Parathyroid adenoma (tissue), 2 donors: ENCODE results near the gene LILRA2.
"Not testable (repeated sequence)": the region's sequence is repeated elsewhere in the genome, so short reads cannot be mapped to it uniquely, and the experiment has no call there.

Experiments used
- H2AFZ ChIP-seq: fragments of 300-600 bp; sonication (generic); one replicate; pipeline ENCODE4 v1.7.0; 2017; ENCODE audit warnings: antibody characterized with exemption, mild to moderate bottlenecking
- H3K27ac ChIP-seq: fragments of 300-600 bp; sonication (generic); one replicate; pipeline ENCODE4 v1.7.0; 2017
- H3K27me3 ChIP-seq: fragments of 300-600 bp; sonication (generic); one replicate; pipeline ENCODE4 v1.7.0; 2017; ENCODE audit warnings: low read length; ENCODE audit not compliant: control insufficient read depth, insufficient read depth
- H3K36me3 ChIP-seq: fragments of 300-600 bp; sonication (generic); one replicate; pipeline ENCODE4 v1.7.0; 2017; ENCODE audit warnings: low read length; ENCODE audit not compliant: control insufficient read depth, insufficient read depth
- H3K4me1 ChIP-seq: fragments of 300-600 bp; sonication (generic); one replicate; pipeline ENCODE4 v1.7.0; 2017; ENCODE audit warnings: control low read depth
- H3K4me2 ChIP-seq: fragments of 300-600 bp; sonication (generic); one replicate; pipeline ENCODE4 v1.7.0; 2017; ENCODE audit warnings: low read length
- H3K4me3 ChIP-seq: fragments of 300-600 bp; sonication (generic); one replicate; pipeline ENCODE4 v1.7.0; 2017; ENCODE audit warnings: low read depth, low read length
- H3K79me2 ChIP-seq: fragments of 300-600 bp; sonication (generic); one replicate; pipeline ENCODE4 v1.7.0; 2017; ENCODE audit warnings: control low read depth
- H3K9ac ChIP-seq: fragments of 300-600 bp; sonication (generic); one replicate; pipeline ENCODE4 v1.7.0; 2017; ENCODE audit warnings: mild to moderate bottlenecking
- H3K9me3 ChIP-seq: fragments of 300-600 bp; sonication (generic); one replicate; pipeline ENCODE4 v1.7.0; 2017; ENCODE audit warnings: low read length; ENCODE audit not compliant: control insufficient read depth
- CTCF ChIP-seq: fragments of 300-600 bp; sonication (generic); IDR thresholded peaks from one replicate; pipeline ENCODE4 v1.7.0; 2017; ENCODE audit warnings: antibody characterized with exemption, mild to moderate bottlenecking
- donor health status: primary hyperparathyroidism.

The LILRA2 gene

GRCh38 chr19:54633401-54633800, 59.8 kb downstream of the LILRA2 start:
- Histone ChIP-seq H3K27ac (no peak overlapping the region), H3K79me2 (no peaks in the 10 kb centered on the region), H2AFZ (no peak overlapping the region), H3K4me1 (no peaks in the 10 kb centered on the region), H3K4me3 (no peak overlapping the region), H3K9me3 (no peaks in the 10 kb centered on the region), H3K4me2 (no peak overlapping the region), H3K27me3 (no peaks in the 10 kb centered on the region), H3K36me3 (no peaks in the 10 kb centered on the region), H3K9ac (no peak overlapping the region)
- TF ChIP-seq CTCF, result no peak

- not testable (repeated sequence) for H3K4me3 ChIP-seq, H3K27me3 ChIP-seq
These were observed 62.5 kb downstream of the LILRA2 start for GRCh38 chr19:54636081-54636480.

GRCh38 chr19:54638683-54639082, 65.1 kb downstream of the LILRA2 start:
- H3K27me3 ChIP-seq, result no peaks in the 10 kb centered on the region
- no peak overlapping the region for H3K9ac ChIP-seq
- no peak overlapping the region for H3K27ac ChIP-seq
- no peak overlapping the region for H3K4me3 ChIP-seq
- H3K9me3 ChIP-seq, result no peaks in the 10 kb centered on the region
- no peak for TF ChIP-seq CTCF
- H3K79me2 ChIP-seq, result no peaks in the 10 kb centered on the region
- H3K4me1 ChIP-seq, result no peaks in the 10 kb centered on the region
- H3K4me2 ChIP-seq, result no peak overlapping the region
- H3K36me3 ChIP-seq, result no peaks in the 10 kb centered on the region
- no peak overlapping the region for H2AFZ ChIP-seq

More at GRCh38 chr19:54636081-54636480, 62.5 kb downstream of the LILRA2 start:
- H3K9me3 ChIP-seq, H3K4me2 ChIP-seq, H3K36me3 ChIP-seq, H3K9ac ChIP-seq, H2AFZ ChIP-seq, H3K4me1 ChIP-seq, H3K27ac ChIP-seq, H3K79me2 ChIP-seq: not testable (repeated sequence)
